GM19452 (cell line): Measurements from ENCODE around the gene SHMT2.
"Not testable (repeated sequence)": the region's sequence is repeated elsewhere in the genome, so short reads cannot be mapped to it uniquely, and the experiment has no call there.

Experiments used
- ATAC-seq: cut with Tn5 transposase; IDR thresholded peaks from one replicate; pipeline ENCODE4 v1.9.1; 2021; ENCODE audit not compliant: unreplicated experiment

SHMT2 gene

GRCh38 chr12:57261428-57261865 lies 31.9 kb downstream of the SHMT2 start:
- no peak for ATAC-seq

- ATAC-seq = no peak
These were observed 32.8 kb downstream of the SHMT2 start for GRCh38 chr12:57262126-57262822.

- no peak for ATAC-seq
These were observed 33.6 kb downstream of the SHMT2 start for GRCh38 chr12:57263096-57263495.

GRCh38 chr12:57266681-57267080 lies 37.2 kb downstream of the SHMT2 start:
- no peak for ATAC-seq

- no peak for ATAC-seq
These were observed 38.8 kb downstream of the SHMT2 start for GRCh38 chr12:57268264-57268663.

GRCh38 chr12:57270966-57271470 lies 41.5 kb downstream of the SHMT2 start:
- no peak for ATAC-seq

- ATAC-seq = no peak
These were observed 43.0 kb downstream of the SHMT2 start for GRCh38 chr12:57272337-57273151.

GRCh38 chr12:57273516-57273915 lies 44.0 kb downstream of the SHMT2 start:
- ATAC-seq = no peak

GRCh38 chr12:57276233-57276632 lies 46.7 kb downstream of the SHMT2 start:
- not testable (repeated sequence) for ATAC-seq

- ATAC-seq = no peak
These were observed 47.5 kb downstream of the SHMT2 start for GRCh38 chr12:57276935-57277563.

- ATAC-seq = no peak
These were observed 49.2 kb downstream of the SHMT2 start for GRCh38 chr12:57278465-57279381.

GRCh38 chr12:57280211-57281062 lies 50.9 kb downstream of the SHMT2 start:
- peak; percentile 89 for ATAC-seq

- ATAC-seq = not testable (repeated sequence)
These were observed 52.6 kb downstream of the SHMT2 start for GRCh38 chr12:57282073-57282472.
